ENCODE data around the gene NLRP7. TPM values are rescaled to one million over a fixed set of nuclear protein-coding genes. Genes with fewer than 3 reads are reported as not detected.
"Not testable (repeated sequence)": the region's sequence is repeated elsewhere in the genome, so short reads cannot be mapped to it uniquely, and the experiment has no call there.

Gene NLRP7
- total RNA-seq, 5 donors from 2014 or later (not counting 1 experiment from before 2014, with no cell fraction given) = not detected

DNA sequence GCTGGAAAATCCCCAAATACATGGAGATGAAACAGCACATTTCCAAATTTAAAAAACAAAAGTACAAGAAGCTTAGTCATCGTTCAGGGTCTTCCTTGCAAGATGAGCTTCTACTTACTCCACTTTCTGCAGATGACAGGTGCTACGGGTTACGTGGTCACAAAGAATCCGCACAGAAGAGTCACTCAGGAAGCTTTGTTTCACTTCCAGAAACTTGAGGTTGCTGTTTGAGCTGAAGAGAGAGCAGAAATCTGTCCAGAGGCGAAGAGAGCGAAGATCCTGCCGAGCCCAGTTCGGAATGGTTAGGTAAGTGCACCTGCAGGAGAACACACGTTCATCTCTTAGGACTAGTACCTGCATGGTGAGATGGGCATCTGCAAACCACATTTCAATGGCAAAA is 9.4 kb downstream of the NLRP7 start:
- H3K27me3 Mint-ChIP-seq = peaks cover 13 to 23% of the 10 kb centered on the region in 2 donors
- Histone ChIP-seq H3K4me3 (ENCODE audit: control insufficient read depth in 1 of 2, extremely low read depth in 1 of 2, low read length in 1 of 2) (no peak overlapping the region), H3K4me1 (ENCODE audit: control insufficient read depth in 1 of 2, extremely low read depth in 1 of 2, insufficient read depth in 2 of 2, low read length in 2 of 2) (no peaks in the 10 kb centered on the region), H3K9me3 (no peaks in the 10 kb centered on the region), H3K27me3 (replicated peaks in 1 of 2; ENCODE audit: control insufficient read depth in 2 of 2, extremely low read depth in 1 of 2, insufficient read depth in 2 of 2, low read length in 1 of 2) (peaks cover 0 to 23% of the 10 kb centered on the region in 2 experiments), H3K27ac (ENCODE audit: low read length) (no peak overlapping the region), H3K36me3 (ENCODE audit: control insufficient read depth in 2 of 2, extremely low read depth in 1 of 2, insufficient read depth in 1 of 2, low read length in 1 of 2) (no peaks in the 10 kb centered on the region)
- H3K27ac Mint-ChIP-seq = no peak overlapping the region
- ChIA-PET POLR2A (interaction anchor here in 1 of 2 donors (0.6 kb wide), 1 partner anchor 54 kb away, joined by 6 read pairs; no protein-coding TSS in a partner anchor), CTCF (interaction anchor here in 1 of 2 donors (0.6 to 0.7 kb wide), 2 partner anchors 45 to 244 kb away, joined by 3 to 6 read pairs; no protein-coding TSS in a partner anchor)
- 0% methylated on average over 4 of the region's 9 CpGs for WGBS (ENCODE audit: insufficient coverage)
- ATAC-seq (replicated peaks in 1 of 4) = no peak
- no peaks in the 10 kb centered on the region for H3K36me3 Mint-ChIP-seq
- peaks cover 0 to 5% (median 3%) of the 10 kb centered on the region in 3 donors for H3K4me1 Mint-ChIP-seq
- no peaks in the 10 kb centered on the region for H3K9me3 Mint-ChIP-seq
- H3K4me3 Mint-ChIP-seq = no peak overlapping the region
- DNase-seq = no peak

- WGBS (ENCODE audit: insufficient coverage) = 89% methylated on average over 1 of the region's 2 CpGs
- Mint-ChIP-seq H3K4me3 (no peak overlapping the region), H3K27ac (no peak overlapping the region), H3K36me3 (no peaks in the 10 kb centered on the region), H3K27me3 (no peaks in the 10 kb centered on the region), H3K9me3 (peaks cover 13 to 15% (median 13%) of the 10 kb centered on the region in 3 donors), H3K4me1 (no peaks in the 10 kb centered on the region)
- ChIA-PET POLR2A (no interaction called here), CTCF (no interaction called here)
- Histone ChIP-seq H3K27ac (ENCODE audit: low read length) (no peak overlapping the region), H3K36me3 (ENCODE audit: control insufficient read depth in 2 of 2, extremely low read depth in 1 of 2, insufficient read depth in 1 of 2, low read length in 1 of 2) (no peaks in the 10 kb centered on the region), H3K27me3 (replicated peaks in 1 of 2; ENCODE audit: control insufficient read depth in 2 of 2, extremely low read depth in 1 of 2, insufficient read depth in 2 of 2, low read length in 1 of 2) (no peaks in the 10 kb centered on the region), H3K4me3 (ENCODE audit: control insufficient read depth in 1 of 2, extremely low read depth in 1 of 2, low read length in 1 of 2) (no peak overlapping the region), H3K4me1 (ENCODE audit: control insufficient read depth in 1 of 2, extremely low read depth in 1 of 2, insufficient read depth in 2 of 2, low read length in 2 of 2) (no peaks in the 10 kb centered on the region), H3K9me3 (no peaks in the 10 kb centered on the region)
- no peak for ATAC-seq (replicated peaks in 1 of 4)
- DNase-seq = no peak
Observed at GRCh38 chr19:54928299-54928698, 19.0 kb downstream of the NLRP7 start.

GRCh38 chr19:54923276-54923675 is 24.1 kb downstream of the NLRP7 start:
- Histone ChIP-seq H3K9me3 (no peaks in the 10 kb centered on the region), H3K27ac (ENCODE audit: low read length) (no peak overlapping the region)
- CTCF ChIA-PET = no interaction called here

DNA sequence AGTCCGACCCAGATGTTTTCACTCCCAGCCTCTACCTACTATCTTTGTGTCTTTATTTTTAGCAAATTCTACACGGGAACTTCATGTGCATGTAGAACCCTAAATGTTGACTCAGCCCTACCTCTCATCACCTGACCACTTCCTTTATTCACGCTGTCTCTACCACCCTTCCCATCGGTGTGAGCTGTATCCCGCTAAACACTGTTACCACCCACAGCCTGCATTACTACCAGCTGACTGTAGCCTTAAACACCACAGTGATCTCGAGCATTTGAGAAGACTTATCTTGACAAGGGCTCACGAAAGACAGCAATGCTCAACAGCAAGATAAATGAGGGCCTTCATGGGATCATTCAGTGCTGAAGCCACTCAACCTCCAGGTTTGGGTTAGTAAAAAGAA is 26.2 kb downstream of the NLRP7 start:
- POLR2A ChIA-PET = no interaction called here
- 29% methylated on average over 7 of the region's 7 CpGs for WGBS (ENCODE audit: insufficient coverage)

More at GRCh38 chr19:54923276-54923675, 24.1 kb downstream of the NLRP7 start:
- Mint-ChIP-seq H3K4me1 (peaks cover 0 to 5% (median 0%) of the 10 kb centered on the region in 3 donors), H3K27ac (no peak overlapping the region), H3K4me3 (no peak overlapping the region), H3K27me3 (peaks cover 10 to 16% of the 10 kb centered on the region in 2 donors), H3K9me3 (peaks cover 6 to 10% (median 6%) of the 10 kb centered on the region in 3 donors), H3K36me3 (no peaks in the 10 kb centered on the region)
- Histone ChIP-seq H3K36me3 (ENCODE audit: control insufficient read depth in 2 of 2, extremely low read depth in 1 of 2, insufficient read depth in 1 of 2, low read length in 1 of 2) (no peaks in the 10 kb centered on the region), H3K27me3 (replicated peaks in 1 of 2; ENCODE audit: control insufficient read depth in 2 of 2, extremely low read depth in 1 of 2, insufficient read depth in 2 of 2, low read length in 1 of 2) (peaks cover 0 to 14% of the 10 kb centered on the region in 2 experiments), H3K4me3 (ENCODE audit: control insufficient read depth in 1 of 2, extremely low read depth in 1 of 2, low read length in 1 of 2) (no peak overlapping the region), H3K4me1 (ENCODE audit: control insufficient read depth in 1 of 2, extremely low read depth in 1 of 2, insufficient read depth in 2 of 2, low read length in 2 of 2) (no peaks in the 10 kb centered on the region)
- WGBS (ENCODE audit: insufficient coverage) = 83% methylated on average over 4 of the region's 9 CpGs
- DNase-seq (no peak), ATAC-seq (replicated peaks in 1 of 4) (no peak)
- POLR2A ChIA-PET = no interaction called here

GRCh38 chr19:54919646-54920563 is 27.4 kb downstream of the NLRP7 start:
- H3K27ac ChIP-seq (ENCODE audit: low read length); H3K4me3 Mint-ChIP-seq; H3K4me3 ChIP-seq (ENCODE audit: control insufficient read depth in 1 of 2, extremely low read depth in 1 of 2, low read length in 1 of 2); H3K9me3 Mint-ChIP-seq; H3K27ac Mint-ChIP-seq; H3K4me1 ChIP-seq (ENCODE audit: control insufficient read depth in 1 of 2, extremely low read depth in 1 of 2, insufficient read depth in 2 of 2, low read length in 2 of 2); DNase-seq; H3K4me1 Mint-ChIP-seq; H3K36me3 Mint-ChIP-seq; ATAC-seq (replicated peaks in 1 of 4); CTCF ChIA-PET; POLR2A ChIA-PET; H3K36me3 ChIP-seq (ENCODE audit: control insufficient read depth in 2 of 2, extremely low read depth in 1 of 2, insufficient read depth in 1 of 2, low read length in 1 of 2); H3K9me3 ChIP-seq: not testable (repeated sequence)
- peaks cover 0 to 16% of the 10 kb centered on the region in 2 experiments for H3K27me3 ChIP-seq (replicated peaks in 1 of 2; ENCODE audit: control insufficient read depth in 2 of 2, extremely low read depth in 1 of 2, insufficient read depth in 2 of 2, low read length in 1 of 2)
- H3K27me3 Mint-ChIP-seq = peaks cover 16 to 20% of the 10 kb centered on the region in 2 donors
- WGBS (ENCODE audit: insufficient coverage) = 68% methylated on average over 6 of the region's 24 CpGs

More for the DNA sequence above, 26.2 kb downstream of the NLRP7 start:
- Histone ChIP-seq H3K36me3 (ENCODE audit: control insufficient read depth in 2 of 2, extremely low read depth in 1 of 2, insufficient read depth in 1 of 2, low read length in 1 of 2) (no peaks in the 10 kb centered on the region), H3K27ac (ENCODE audit: low read length) (no peak overlapping the region), H3K4me1 (ENCODE audit: control insufficient read depth in 1 of 2, extremely low read depth in 1 of 2, insufficient read depth in 2 of 2, low read length in 2 of 2) (peaks cover 0 to 6% of the 10 kb centered on the region in 2 experiments), H3K4me3 (ENCODE audit: control insufficient read depth in 1 of 2, extremely low read depth in 1 of 2, low read length in 1 of 2) (no peak overlapping the region), H3K27me3 (replicated peaks in 1 of 2; ENCODE audit: control insufficient read depth in 2 of 2, extremely low read depth in 1 of 2, insufficient read depth in 2 of 2, low read length in 1 of 2) (peaks cover 0 to 16% of the 10 kb centered on the region in 2 experiments), H3K9me3 (no peaks in the 10 kb centered on the region)
- Mint-ChIP-seq H3K9me3 (peaks cover 3 to 7% (median 4%) of the 10 kb centered on the region in 3 donors), H3K27ac (no peak overlapping the region), H3K4me1 (peaks cover 0 to 5% (median 3%) of the 10 kb centered on the region in 3 donors), H3K36me3 (no peaks in the 10 kb centered on the region), H3K4me3 (no peak overlapping the region), H3K27me3 (peaks cover 15 to 16% of the 10 kb centered on the region in 2 donors)
- no peak for DNase-seq
- CTCF ChIA-PET = no interaction called here
- no peak for ATAC-seq (replicated peaks in 1 of 4)

- ATAC-seq (replicated peaks in 1 of 4) (no peak), DNase-seq (no peak)
- H3K36me3 Mint-ChIP-seq = no peaks in the 10 kb centered on the region
- no peak overlapping the region for H3K27ac ChIP-seq (ENCODE audit: low read length)
- H3K9me3 Mint-ChIP-seq = no peaks in the 10 kb centered on the region
- WGBS (ENCODE audit: insufficient coverage) = 100% methylated on average over 4 of the region's 9 CpGs
- H3K4me3 ChIP-seq (ENCODE audit: control insufficient read depth in 1 of 2, extremely low read depth in 1 of 2, low read length in 1 of 2) = no peak overlapping the region
- POLR2A ChIA-PET = no interaction called here
- peaks cover 0 to 6% of the 10 kb centered on the region in 2 experiments for H3K4me1 ChIP-seq (ENCODE audit: control insufficient read depth in 1 of 2, extremely low read depth in 1 of 2, insufficient read depth in 2 of 2, low read length in 2 of 2)
- H3K4me3 Mint-ChIP-seq = no peak overlapping the region
- H3K27me3 ChIP-seq (replicated peaks in 1 of 2; ENCODE audit: control insufficient read depth in 2 of 2, extremely low read depth in 1 of 2, insufficient read depth in 2 of 2, low read length in 1 of 2) = peaks cover 0 to 16% of the 10 kb centered on the region in 2 experiments
- no peaks in the 10 kb centered on the region for H3K36me3 ChIP-seq (ENCODE audit: control insufficient read depth in 2 of 2, extremely low read depth in 1 of 2, insufficient read depth in 1 of 2, low read length in 1 of 2)
- H3K9me3 ChIP-seq = no peaks in the 10 kb centered on the region
- H3K27ac Mint-ChIP-seq = no peak overlapping the region
- H3K27me3 Mint-ChIP-seq = peaks cover 16 to 21% of the 10 kb centered on the region in 2 donors
- peaks cover 0 to 5% (median 3%) of the 10 kb centered on the region in 3 donors for H3K4me1 Mint-ChIP-seq
- CTCF ChIA-PET = interaction anchor here in 1 of 2 donors (0.6 kb wide), 1 partner anchor 13 kb away, joined by 3 read pairs; the partner anchor contains the start of gene NCR1
Observed at GRCh38 chr19:54918499-54918898, 28.8 kb downstream of the NLRP7 start.

Data from T-cell (primary cell).